ENCODE results near the gene INIP. TPM values are rescaled to one million over a fixed set of nuclear protein-coding genes. Genes with fewer than 3 reads are reported as not detected.

The INIP gene
- total and polyA plus RNA-seq, 4 experiments from 2014 or later, result 25.2 to 44.6 (median 38.2) TPM

- H3K9me3 Mint-ChIP-seq, result no peaks in the 10 kb centered on the region
- POLR2A ChIA-PET (ENCODE audit: partially characterized antibody), result no interaction called here
- DNase-seq, result no peak
- H3K4me3 Mint-ChIP-seq, result no peak overlapping the region
- Histone ChIP-seq H3K4me3 (ENCODE audit: low read length in 2 of 2) (no peak overlapping the region), H3K27me3 (ENCODE audit: insufficient read depth, low read length) (no peaks in the 10 kb centered on the region), H3K4me1 (ENCODE audit: insufficient read depth, low read length) (peaks cover 25% of the 10 kb centered on the region), H3K36me3 (ENCODE audit: insufficient read depth, low read length) (no peaks in the 10 kb centered on the region), H3K27ac (ENCODE audit: low read depth, low read length) (no peak overlapping the region), H3K9me3 (ENCODE audit: control insufficient read depth in 1 of 2, low read length in 2 of 2) (no peaks in the 10 kb centered on the region)
- peak overlapping the region in 3 of 7 donors; percentile 45 to 48 (median 45) for H3K27ac Mint-ChIP-seq
- H3K4me1 Mint-ChIP-seq, result peaks cover 32 to 76% (median 53%) of the 10 kb centered on the region in 4 donors
- no peaks in the 10 kb centered on the region for H3K27me3 Mint-ChIP-seq
- CTCF ChIA-PET (ENCODE audit: partially characterized antibody), result no interaction called here
- intact Hi-C loops (cut with micrococcal nuclease), result no loop called here
- H3K36me3 Mint-ChIP-seq, result peaks cover 2 to 12% of the 10 kb centered on the region in 2 donors
These were observed 42.9 kb upstream of the INIP start for GRCh38 chr9:112760821-112761220.

GRCh38 chr9:112757940-112758339 is 40.0 kb upstream of the INIP start:
- Mint-ChIP-seq H3K9me3 (no peaks in the 10 kb centered on the region), H3K4me1 (peaks cover 50 to 91% (median 67%) of the 10 kb centered on the region in 4 donors), H3K27me3 (no peaks in the 10 kb centered on the region), H3K4me3 (peak overlapping the region in 2 of 8 donors; percentile 2 to 33), H3K27ac (peak overlapping the region in 2 of 7 donors; percentile 9 to 36), H3K36me3 (peaks cover 2 to 12% of the 10 kb centered on the region in 2 donors)
- H3K27me3 ChIP-seq (ENCODE audit: insufficient read depth, low read length), result no peaks in the 10 kb centered on the region
- no peak for DNase-seq
- H3K4me1 ChIP-seq (ENCODE audit: insufficient read depth, low read length), result peaks cover 53% of the 10 kb centered on the region
- intact Hi-C loops (cut with micrococcal nuclease), result loop anchor here (10.0 kb wide), 2 partner anchors 833 to 1123 kb away; partner anchors contain the start of gene DNAJC25
- ChIA-PET CTCF (ENCODE audit: partially characterized antibody) (no interaction called here), POLR2A (ENCODE audit: partially characterized antibody) (interaction anchor here (0.6 to 1.0 kb wide), 2 partner anchors 40 to 379 kb away, joined by 3 to 4 read pairs; partner anchors contain the start of gene INIP)
- H3K36me3 ChIP-seq (ENCODE audit: insufficient read depth, low read length), result no peaks in the 10 kb centered on the region
- no peaks in the 10 kb centered on the region for H3K9me3 ChIP-seq (ENCODE audit: control insufficient read depth in 1 of 2, low read length in 2 of 2)
- H3K27ac ChIP-seq (ENCODE audit: low read depth, low read length), result no peak overlapping the region
- no peak overlapping the region for H3K4me3 ChIP-seq (ENCODE audit: low read length in 2 of 2)

DNA sequence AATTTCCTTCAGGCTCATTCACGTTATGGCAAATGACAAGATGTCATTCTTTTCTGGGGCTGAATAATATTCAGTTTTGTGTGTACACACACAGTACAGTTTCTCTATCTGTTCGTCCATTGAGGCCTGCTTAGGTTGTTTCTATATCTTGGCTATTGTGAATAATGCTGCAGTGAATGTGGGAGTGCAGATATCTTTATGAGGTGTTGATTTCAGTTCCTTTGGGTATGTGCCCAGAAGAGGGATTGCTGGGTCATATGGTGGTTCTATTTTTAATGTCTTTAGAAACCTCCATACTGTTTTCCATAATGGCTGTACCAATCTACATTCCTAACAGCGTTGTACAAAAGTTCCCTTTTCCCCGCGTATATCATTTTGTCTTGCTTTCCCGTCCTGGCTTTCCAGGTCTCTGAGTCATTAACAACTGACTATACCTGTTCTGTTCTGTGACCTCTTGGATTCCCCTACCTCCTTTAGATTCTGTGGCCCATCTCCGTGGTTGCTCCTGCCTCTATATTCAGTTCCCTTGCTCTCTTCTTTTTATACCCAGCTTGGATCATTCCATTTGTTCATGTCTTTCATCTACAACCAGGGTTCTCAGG is 39.5 kb upstream of the INIP start:
- POLR2A ChIA-PET (ENCODE audit: partially characterized antibody), result interaction anchor here (0.6 kb wide), 1 partner anchor 378 kb away, joined by 4 read pairs; no protein-coding TSS in a partner anchor
- Mint-ChIP-seq H3K27me3 (no peaks in the 10 kb centered on the region), H3K9me3 (no peaks in the 10 kb centered on the region), H3K36me3 (peaks cover 0 to 12% of the 10 kb centered on the region in 2 donors), H3K27ac (peak overlapping the region in 2 of 7 donors; percentile 20 to 36), H3K4me3 (peak overlapping the region in 1 of 8 donors; percentile 31), H3K4me1 (peaks cover 55 to 92% (median 71%) of the 10 kb centered on the region in 4 donors)
- DNase-seq, result no peak
- intact Hi-C loops (cut with micrococcal nuclease), result loop anchor here (10.0 kb wide), 2 partner anchors 833 to 1123 kb away; partner anchors contain the start of gene DNAJC25
- H3K4me1 ChIP-seq (ENCODE audit: insufficient read depth, low read length), result peaks cover 59% of the 10 kb centered on the region
- no peaks in the 10 kb centered on the region for H3K36me3 ChIP-seq (ENCODE audit: insufficient read depth, low read length)
- H3K27ac ChIP-seq (ENCODE audit: low read depth, low read length), result no peak overlapping the region
- H3K27me3 ChIP-seq (ENCODE audit: insufficient read depth, low read length), result no peaks in the 10 kb centered on the region
- H3K4me3 ChIP-seq (ENCODE audit: low read length in 2 of 2), result no peak overlapping the region
- CTCF ChIA-PET (ENCODE audit: partially characterized antibody), result no interaction called here
- H3K9me3 ChIP-seq (ENCODE audit: control insufficient read depth in 1 of 2, low read length in 2 of 2), result no peaks in the 10 kb centered on the region

- H3K27ac ChIP-seq (ENCODE audit: low read depth, low read length), result no peak overlapping the region
- H3K27ac Mint-ChIP-seq, result peak overlapping the region in 6 of 7 donors; percentile 51 to 93 (median 76)
- no peak overlapping the region for H3K4me3 ChIP-seq (ENCODE audit: low read length in 2 of 2)
- CTCF ChIA-PET (ENCODE audit: partially characterized antibody), result interaction anchor here (1.2 kb wide), 1 partner anchor 37 kb away, joined by 5 read pairs; no protein-coding TSS in a partner anchor
- H3K4me3 Mint-ChIP-seq, result peak overlapping the region in 4 of 8 donors; percentile 13 to 65 (median 60)
- H3K9me3 ChIP-seq (ENCODE audit: control insufficient read depth in 1 of 2, low read length in 2 of 2), result no peaks in the 10 kb centered on the region
- no peaks in the 10 kb centered on the region for H3K36me3 ChIP-seq (ENCODE audit: insufficient read depth, low read length)
- no peaks in the 10 kb centered on the region for H3K27me3 ChIP-seq (ENCODE audit: insufficient read depth, low read length)
- peaks cover 59 to 85% (median 70%) of the 10 kb centered on the region in 4 donors for H3K4me1 Mint-ChIP-seq
- peaks cover 0 to 12% of the 10 kb centered on the region in 2 donors for H3K36me3 Mint-ChIP-seq
- POLR2A ChIA-PET (ENCODE audit: partially characterized antibody), result no interaction called here
- peaks cover 69% of the 10 kb centered on the region for H3K4me1 ChIP-seq (ENCODE audit: insufficient read depth, low read length)
- no peaks in the 10 kb centered on the region for H3K27me3 Mint-ChIP-seq
- DNase-seq, result no peak
- intact Hi-C loops (cut with micrococcal nuclease), result loop anchor here (10.0 kb wide), 2 partner anchors 831 to 1121 kb away; partner anchors contain the start of gene DNAJC25
- H3K9me3 Mint-ChIP-seq, result no peaks in the 10 kb centered on the region
These were observed 37.8 kb upstream of the INIP start for GRCh38 chr9:112755675-112756074.

- CTCF ChIA-PET (ENCODE audit: partially characterized antibody), result interaction anchor here (1.2 kb wide), 1 partner anchor 38 kb away, joined by 5 read pairs; no protein-coding TSS in a partner anchor
These were observed 37.1 kb upstream of the INIP start for GRCh38 chr9:112755016-112755427.

DNA sequence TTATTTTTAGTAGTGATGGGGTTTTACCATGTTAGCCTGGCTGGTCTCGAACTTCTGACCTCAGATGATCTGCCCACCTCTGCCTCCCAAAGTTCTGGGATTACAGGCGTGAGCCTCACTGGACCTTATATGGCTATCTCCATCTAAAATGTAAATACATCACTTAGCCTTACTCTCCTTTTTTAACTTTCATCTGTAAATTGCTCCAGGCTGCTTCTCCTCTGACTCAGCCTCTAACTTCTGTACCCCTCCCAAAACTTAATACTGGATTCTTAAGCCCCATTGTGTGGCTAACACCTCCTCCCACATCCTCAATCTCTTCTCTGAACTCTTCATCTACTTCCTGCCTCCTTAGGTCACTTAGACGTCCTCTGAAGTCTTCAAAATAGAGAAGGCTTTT is 36.7 kb upstream of the INIP start:
- POLR2A ChIA-PET (ENCODE audit: partially characterized antibody), result no interaction called here
- H3K27me3 Mint-ChIP-seq, result no peaks in the 10 kb centered on the region
- intact Hi-C loops (cut with micrococcal nuclease), result loop anchor here (1.0 to 10.0 kb wide), 5 partner anchors 36 to 1120 kb away; partner anchors contain the start of genes DNAJC25, INIP and PTBP3

More at GRCh38 chr9:112755016-112755427, 37.1 kb upstream of the INIP start:
- no peak for DNase-seq
- peaks cover 68% of the 10 kb centered on the region for H3K4me1 ChIP-seq (ENCODE audit: insufficient read depth, low read length)
- H3K27ac Mint-ChIP-seq, result peak overlapping the region; percentile 70 to 93 (median 88)
- POLR2A ChIA-PET (ENCODE audit: partially characterized antibody), result no interaction called here
- H3K4me1 Mint-ChIP-seq, result peaks cover 58 to 83% (median 69%) of the 10 kb centered on the region in 4 donors
- H3K27me3 Mint-ChIP-seq, result no peaks in the 10 kb centered on the region
- peaks cover 0 to 12% of the 10 kb centered on the region in 2 donors for H3K36me3 Mint-ChIP-seq
- intact Hi-C loops (cut with micrococcal nuclease), result loop anchor here (10.0 kb wide), 2 partner anchors 830 to 1120 kb away; partner anchors contain the start of gene DNAJC25
- H3K36me3 ChIP-seq (ENCODE audit: insufficient read depth, low read length), result no peaks in the 10 kb centered on the region
- H3K27me3 ChIP-seq (ENCODE audit: insufficient read depth, low read length), result no peaks in the 10 kb centered on the region
- H3K9me3 Mint-ChIP-seq, result no peaks in the 10 kb centered on the region
- no peak overlapping the region for H3K4me3 ChIP-seq (ENCODE audit: low read length in 2 of 2)
- no peaks in the 10 kb centered on the region for H3K9me3 ChIP-seq (ENCODE audit: control insufficient read depth in 1 of 2, low read length in 2 of 2)
- H3K4me3 Mint-ChIP-seq, result peak overlapping the region; percentile 48 to 84 (median 62)
- no peak overlapping the region for H3K27ac ChIP-seq (ENCODE audit: low read depth, low read length)

DNA sequence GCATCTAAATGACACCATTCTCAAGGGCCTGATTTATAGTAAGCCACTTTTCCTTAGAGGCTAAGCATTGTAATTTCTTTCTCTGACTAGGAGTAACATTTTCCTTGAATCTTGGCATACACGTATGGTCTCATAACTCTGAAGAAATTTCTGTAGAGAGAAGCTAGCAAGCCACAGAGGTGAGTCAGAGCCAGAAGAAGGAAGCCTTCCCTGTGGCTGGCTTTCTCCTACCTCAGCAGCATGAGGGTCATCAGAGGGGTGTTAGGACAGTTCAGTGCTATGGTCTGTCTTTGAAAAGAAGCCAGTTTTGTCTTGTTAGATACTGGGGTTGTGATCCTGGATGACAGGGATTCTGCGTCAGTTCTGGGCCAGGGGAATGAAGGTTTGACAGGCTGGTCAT is 35.8 kb upstream of the INIP start:
- Histone ChIP-seq H3K9me3 (ENCODE audit: control insufficient read depth in 1 of 2, low read length in 2 of 2) (no peaks in the 10 kb centered on the region), H3K36me3 (ENCODE audit: insufficient read depth, low read length) (no peaks in the 10 kb centered on the region), H3K4me3 (ENCODE audit: low read length in 2 of 2) (no peak overlapping the region), H3K27ac (ENCODE audit: low read depth, low read length) (no peak overlapping the region), H3K4me1 (ENCODE audit: insufficient read depth, low read length) (peaks cover 74% of the 10 kb centered on the region), H3K27me3 (ENCODE audit: insufficient read depth, low read length) (no peaks in the 10 kb centered on the region)
- no peak for DNase-seq
- Mint-ChIP-seq H3K9me3 (no peaks in the 10 kb centered on the region), H3K36me3 (peaks cover 0 to 7% of the 10 kb centered on the region in 2 donors), H3K4me3 (peak overlapping the region in 7 of 8 donors; percentile 33 to 67 (median 49)), H3K4me1 (peaks cover 61 to 85% (median 72%) of the 10 kb centered on the region in 4 donors), H3K27me3 (no peaks in the 10 kb centered on the region), H3K27ac (peak overlapping the region; percentile 3 to 87 (median 70))
- CTCF ChIA-PET (ENCODE audit: partially characterized antibody), result no interaction called here
- POLR2A ChIA-PET (ENCODE audit: partially characterized antibody), result interaction anchor here (1.5 to 5.3 kb wide), 2 partner anchors 35 to 1122 kb away, joined by 4 to 63 read pairs; partner anchors contain the start of genes DNAJC25 and INIP
- intact Hi-C loops (cut with micrococcal nuclease), result loop anchor here (1.0 to 10.0 kb wide), 5 partner anchors 35 to 1119 kb away; partner anchors contain the start of genes DNAJC25, INIP and PTBP3

More for the DNA sequence above, 36.7 kb upstream of the INIP start:
- CTCF ChIA-PET (ENCODE audit: partially characterized antibody), result no interaction called here
- Mint-ChIP-seq H3K9me3 (no peaks in the 10 kb centered on the region), H3K4me3 (peak overlapping the region; percentile 48 to 84 (median 62)), H3K4me1 (peaks cover 60 to 83% (median 69%) of the 10 kb centered on the region in 4 donors), H3K27ac (peak overlapping the region; percentile 70 to 93 (median 88)), H3K36me3 (peaks cover 0 to 12% of the 10 kb centered on the region in 2 donors)
- Histone ChIP-seq H3K4me3 (ENCODE audit: low read length in 2 of 2) (no peak overlapping the region), H3K27me3 (ENCODE audit: insufficient read depth, low read length) (no peaks in the 10 kb centered on the region), H3K4me1 (ENCODE audit: insufficient read depth, low read length) (peaks cover 72% of the 10 kb centered on the region), H3K27ac (ENCODE audit: low read depth, low read length) (no peak overlapping the region), H3K9me3 (ENCODE audit: control insufficient read depth in 1 of 2, low read length in 2 of 2) (no peaks in the 10 kb centered on the region), H3K36me3 (ENCODE audit: insufficient read depth, low read length) (no peaks in the 10 kb centered on the region)
- peak; percentile 66 to 79 (median 71) for DNase-seq
